GM12891 (cell line): ENCODE measurements around the gene ZDHHC8.

Experiments used
- PAX5 ChIP-seq: IDR thresholded peaks from 2 replicates; pipeline ENCODE4 v1.6.1; 2011; ENCODE audit warnings: low read length, moderate library complexity, mild to moderate bottlenecking; ENCODE audit not compliant: insufficient read depth, severe bottlenecking
- POLR2A ChIP-seq: IDR thresholded peaks from 2 replicates; pipeline ENCODE4 v1.6.1; 2011; ENCODE audit warnings: low read depth, low read length, control low read depth
- POLR2AphosphoS5 ChIP-seq: IDR thresholded peaks from 2 replicates; pipeline ENCODE4 v1.6.1; 2011; ENCODE audit warnings: low read depth, low read length, control low read depth
- SPI1 ChIP-seq: IDR thresholded peaks from 2 replicates; pipeline ENCODE4 v1.6.1; 2011; ENCODE audit warnings: low read depth, low read length, control low read depth
- TAF1 ChIP-seq: IDR thresholded peaks from 2 replicates; pipeline ENCODE4 v1.6.1; 2011; ENCODE audit warnings: low read depth, low read length, control low read depth

- TF ChIP-seq POLR2A: no peak
- TF ChIP-seq SPI1: no peak
- no peak for TF ChIP-seq POLR2AphosphoS5
- TF ChIP-seq TAF1: no peak
- TF ChIP-seq PAX5: no peak
These were observed 34.8 kb upstream of the ZDHHC8 start for GRCh38 chr22:20096574-20097420.
